DOHH2 (cell line): ENCODE data around the gene CTDSPL.

Source experiments
- CTCF ChIP-seq: fragments of 200-600 bp; sonication (generic); IDR thresholded peaks from one replicate; pipeline ENCODE4 v1.5.1; 2014; ENCODE audit warnings: antibody characterized with exemption, mild to moderate bottlenecking, low read depth, low read length; ENCODE audit not compliant: poor library complexity, severe bottlenecking
- EZH2phosphoT487 ChIP-seq: fragments of 200-600 bp; sonication (generic); IDR thresholded peaks from 2 replicates; pipeline ENCODE4 v1.6.1; 2017; ENCODE audit warnings: borderline replicate concordance, mild to moderate bottlenecking, antibody characterized with exemption, low read length, moderate library complexity, mixed read lengths

- TF ChIP-seq CTCF (no peak), EZH2phosphoT487 (no peak)
Observed at GRCh38 chr3:37938011-37938410, 76.3 kb downstream of the CTDSPL start.
